Inflammatory macrophage treated with lipopolysaccharide for 1 hour (primary cell): ENCODE measurements around the gene PACSIN2.
"Not testable (repeated sequence)": the region's sequence is repeated elsewhere in the genome, so short reads cannot be mapped to it uniquely, and the experiment has no call there.

ENCODE experiments used
- DNase-seq, 2 donors: peaks; one replicate each; pipeline ENCODE4 v3.0.0-alpha.2; 2020 to 2022

Gene PACSIN2

GRCh38 chr22:42963231-42963595, 51.7 kb downstream of the PACSIN2 start:
- DNase-seq: no peak

- DNase-seq: peak; percentile 70 to 91
These were observed 52.4 kb downstream of the PACSIN2 start for GRCh38 chr22:42962295-42963230.

- peak in 1 of 2 donors; percentile 23 for DNase-seq
These were observed 53.1 kb downstream of the PACSIN2 start for GRCh38 chr22:42961810-42962209.

- not testable (repeated sequence) for DNase-seq
These were observed 53.6 kb downstream of the PACSIN2 start for GRCh38 chr22:42961400-42961690.

- DNase-seq: peak; percentile 60 to 73
These were observed 54.2 kb downstream of the PACSIN2 start for GRCh38 chr22:42960531-42961399.

GRCh38 chr22:42959576-42960509, 55.1 kb downstream of the PACSIN2 start:
- peak; percentile 38 to 66 for DNase-seq

- DNase-seq: no peak
These were observed 56.0 kb downstream of the PACSIN2 start for GRCh38 chr22:42958937-42959336.

GRCh38 chr22:42957958-42958357, 57.0 kb downstream of the PACSIN2 start:
- no peak for DNase-seq

GRCh38 chr22:42957544-42957943, 57.4 kb downstream of the PACSIN2 start:
- no peak for DNase-seq

GRCh38 chr22:42955848-42956247, 59.1 kb downstream of the PACSIN2 start:
- DNase-seq: no peak

- no peak for DNase-seq
These were observed 59.8 kb downstream of the PACSIN2 start for GRCh38 chr22:42955087-42955635.

GRCh38 chr22:42953751-42954150, 61.2 kb downstream of the PACSIN2 start:
- DNase-seq: not testable (repeated sequence)

GRCh38 chr22:42951093-42951710, 63.7 kb downstream of the PACSIN2 start:
- no peak for DNase-seq

- no peak for DNase-seq
These were observed 64.7 kb downstream of the PACSIN2 start for GRCh38 chr22:42950281-42950680.

GRCh38 chr22:42949159-42949558, 65.8 kb downstream of the PACSIN2 start:
- DNase-seq: no peak

- DNase-seq: no peak
These were observed 66.7 kb downstream of the PACSIN2 start for GRCh38 chr22:42948294-42948693.

GRCh38 chr22:42947211-42947990, 67.5 kb downstream of the PACSIN2 start:
- no peak for DNase-seq

- DNase-seq: peak in 1 of 2 donors; percentile 66
These were observed 68.3 kb downstream of the PACSIN2 start for GRCh38 chr22:42946546-42947198.

GRCh38 chr22:42945736-42946135, 69.2 kb downstream of the PACSIN2 start:
- no peak for DNase-seq

GRCh38 chr22:42945027-42945426, 69.9 kb downstream of the PACSIN2 start:
- DNase-seq: no peak

- no peak for DNase-seq
These were observed 70.5 kb downstream of the PACSIN2 start for GRCh38 chr22:42944409-42944808.
